GM19043 (cell line): Measurements from ENCODE around the gene CLVS2.

ENCODE experiments used
- ATAC-seq: cut with Tn5 transposase; IDR thresholded peaks from one replicate; pipeline ENCODE4 v1.9.1; 2021; ENCODE audit warnings: low read depth; ENCODE audit not compliant: unreplicated experiment

CLVS2 gene

GRCh38 chr6:123118811-123119210, 122.8 kb downstream of the CLVS2 start:
- no peak for ATAC-seq
